ENCODE data around the gene KRTAP10-9. TPM values are rescaled to one million over a fixed set of nuclear protein-coding genes. Genes with fewer than 3 reads are reported as not detected.

KRTAP10-9 gene
- total and polyA plus RNA-seq, 4 donors, result not detected

DNA sequence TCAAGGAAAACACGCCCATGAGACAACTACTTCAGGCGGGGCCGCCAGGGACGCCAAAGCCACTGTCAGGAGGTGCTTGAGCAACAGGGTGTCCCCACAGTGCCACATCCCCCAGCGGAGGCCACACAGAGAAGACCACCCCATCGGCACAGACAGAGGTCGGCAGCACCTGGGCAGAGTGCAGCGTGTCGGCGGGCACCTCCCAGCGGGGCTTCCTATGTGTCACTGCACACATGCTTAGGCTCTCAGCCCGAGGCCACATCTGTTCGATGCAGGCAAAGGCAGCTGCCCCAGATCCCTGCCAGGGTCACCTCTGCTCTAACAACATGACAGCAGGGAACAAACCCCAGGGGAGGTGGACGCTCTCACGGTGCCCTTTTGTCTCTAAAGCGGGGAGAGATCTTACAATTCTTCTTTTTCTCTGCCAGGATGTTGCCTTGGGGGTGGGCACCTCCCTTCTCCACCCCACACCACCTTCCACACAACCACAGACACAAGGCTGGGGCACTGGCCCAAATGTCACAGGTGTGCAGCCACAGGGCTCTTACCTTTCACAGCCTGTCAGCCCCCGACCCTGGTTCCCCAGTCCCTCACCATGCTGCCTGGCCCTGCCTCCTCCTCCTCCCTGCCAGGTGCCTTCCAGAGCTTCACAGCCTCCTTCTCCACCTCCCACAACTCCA lies 10.8 kb upstream of the KRTAP10-9 start:
- no peaks in the 10 kb centered on the region for H3K36me3 ChIP-seq (ENCODE audit: control insufficient read depth in 4 of 4, insufficient read depth in 4 of 4, low read length in 4 of 4)
- H3K4me3 ChIP-seq, result no peak overlapping the region
- ATAC-seq (ENCODE audit: insufficient read depth, low FRiP score) (no peak), DNase-seq (no peak)
- H3K4me1 ChIP-seq (ENCODE audit: control insufficient read depth in 5 of 5, insufficient read depth in 5 of 5, low read length in 5 of 5), result no peaks in the 10 kb centered on the region
- no peak overlapping the region for H3K27ac ChIP-seq (ENCODE audit: low read depth in 1 of 2, low read length in 1 of 2)
- no peak overlapping the region for H3K9ac ChIP-seq (ENCODE audit: insufficient read depth in 1 of 2, low read length in 2 of 2)
- H3K27me3 ChIP-seq (ENCODE audit: control insufficient read depth in 3 of 3, insufficient read depth in 3 of 3, low read length in 2 of 3), result no peaks in the 10 kb centered on the region
- TF ChIP-seq CTCF (IDR thresholded peaks at IDR 0.05; ENCODE audit: control extremely low read depth, extremely low read depth), result no peak
- WGBS, 2 donors, result 77 to 78% methylated on average over 17 of the region's 17 CpGs
- H3K9me3 ChIP-seq (ENCODE audit: control insufficient read depth in 4 of 4, insufficient read depth in 3 of 4, low read length in 3 of 4), result peaks cover 0 to 16% (median 0%) of the 10 kb centered on the region in 4 donors

- no peaks in the 10 kb centered on the region for H3K36me3 ChIP-seq (ENCODE audit: control insufficient read depth in 4 of 4, insufficient read depth in 4 of 4, low read length in 4 of 4)
- DNase-seq, result no peak
- no peaks in the 10 kb centered on the region for H3K27me3 ChIP-seq (ENCODE audit: control insufficient read depth in 3 of 3, insufficient read depth in 3 of 3, low read length in 2 of 3)
- WGBS, 2 donors, result 86 to 88% methylated on average over 16 of the region's 16 CpGs
- peaks cover 0 to 15% (median 0%) of the 10 kb centered on the region in 4 donors for H3K9me3 ChIP-seq (ENCODE audit: control insufficient read depth in 4 of 4, insufficient read depth in 3 of 4, low read length in 3 of 4)
- H3K9ac ChIP-seq (ENCODE audit: insufficient read depth in 1 of 2, low read length in 2 of 2), result no peak overlapping the region
- H3K4me3 ChIP-seq, result no peak overlapping the region
- H3K27ac ChIP-seq (ENCODE audit: low read depth in 1 of 2, low read length in 1 of 2), result no peak overlapping the region
- H3K4me1 ChIP-seq (ENCODE audit: control insufficient read depth in 5 of 5, insufficient read depth in 5 of 5, low read length in 5 of 5), result no peaks in the 10 kb centered on the region
- no peak for ATAC-seq (ENCODE audit: insufficient read depth, low FRiP score)
- TF ChIP-seq CTCF (IDR thresholded peaks at IDR 0.05; ENCODE audit: control extremely low read depth, extremely low read depth), result no peak
Observed at GRCh38 chr21:44616591-44616926, 10.3 kb upstream of the KRTAP10-9 start.

DNA sequence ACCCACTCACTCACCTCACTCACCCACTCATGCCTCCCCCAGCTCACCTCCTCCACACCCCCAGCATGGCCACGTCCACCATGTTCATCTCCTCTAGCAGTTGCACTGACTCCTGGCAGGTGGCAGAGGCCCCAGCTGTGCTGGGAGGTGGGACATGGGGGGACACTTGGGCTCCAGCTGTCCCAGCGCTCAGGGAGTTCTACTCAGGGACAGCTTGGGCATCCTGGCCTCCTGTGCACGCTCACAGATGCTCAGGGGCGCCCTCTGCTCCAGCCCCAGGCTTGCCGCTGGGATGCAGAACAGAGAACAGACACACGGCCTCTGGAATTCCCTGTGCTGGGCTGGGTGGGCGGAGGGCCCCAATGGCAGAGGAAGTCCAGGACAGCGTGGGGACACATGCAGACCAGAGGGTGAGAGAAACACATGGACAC lies 9.8 kb upstream of the KRTAP10-9 start:
- Histone ChIP-seq H3K9ac (ENCODE audit: insufficient read depth in 1 of 2, low read length in 2 of 2) (no peak overlapping the region), H3K27me3 (ENCODE audit: control insufficient read depth in 3 of 3, insufficient read depth in 3 of 3, low read length in 2 of 3) (no peaks in the 10 kb centered on the region), H3K36me3 (ENCODE audit: control insufficient read depth in 4 of 4, insufficient read depth in 4 of 4, low read length in 4 of 4) (no peaks in the 10 kb centered on the region), H3K9me3 (ENCODE audit: control insufficient read depth in 4 of 4, insufficient read depth in 3 of 4, low read length in 3 of 4) (peaks cover 0 to 9% (median 0%) of the 10 kb centered on the region in 4 donors), H3K4me3 (no peak overlapping the region), H3K4me1 (ENCODE audit: control insufficient read depth in 5 of 5, insufficient read depth in 5 of 5, low read length in 5 of 5) (no peaks in the 10 kb centered on the region), H3K27ac (ENCODE audit: low read depth in 1 of 2, low read length in 1 of 2) (no peak overlapping the region)
- WGBS, 2 donors, result 69 to 75% methylated on average over 8 of the region's 8 CpGs
- no peak for TF ChIP-seq CTCF (IDR thresholded peaks at IDR 0.05; ENCODE audit: control extremely low read depth, extremely low read depth)
- no peak for ATAC-seq (ENCODE audit: insufficient read depth, low FRiP score)
- DNase-seq, result no peak

- no peak overlapping the region for H3K9ac ChIP-seq (ENCODE audit: insufficient read depth in 1 of 2, low read length in 2 of 2)
- H3K4me3 ChIP-seq, result no peak overlapping the region
- no peaks in the 10 kb centered on the region for H3K27me3 ChIP-seq (ENCODE audit: control insufficient read depth in 3 of 3, insufficient read depth in 3 of 3, low read length in 2 of 3)
- H3K27ac ChIP-seq (ENCODE audit: low read depth in 1 of 2, low read length in 1 of 2), result no peak overlapping the region
- ATAC-seq (ENCODE audit: insufficient read depth, low FRiP score) (no peak), DNase-seq (peak in 2 of 3 donors; percentile 26 to 27)
- no peaks in the 10 kb centered on the region for H3K4me1 ChIP-seq (ENCODE audit: control insufficient read depth in 5 of 5, insufficient read depth in 5 of 5, low read length in 5 of 5)
- 27 to 37% methylated on average over 4 of the region's 4 CpGs for WGBS, 2 donors
- TF ChIP-seq CTCF (IDR thresholded peaks at IDR 0.05; ENCODE audit: control extremely low read depth, extremely low read depth), result no peak
- H3K9me3 ChIP-seq (ENCODE audit: control insufficient read depth in 4 of 4, insufficient read depth in 3 of 4, low read length in 3 of 4), result peaks cover 0 to 10% (median 1%) of the 10 kb centered on the region in 4 donors
- no peaks in the 10 kb centered on the region for H3K36me3 ChIP-seq (ENCODE audit: control insufficient read depth in 4 of 4, insufficient read depth in 4 of 4, low read length in 4 of 4)
Observed at GRCh38 chr21:44618504-44618903, 8.4 kb upstream of the KRTAP10-9 start.

All from lung (tissue), 12 donors.